PFSK-1 (cell line): ENCODE measurements around the gene KRT37.

ENCODE experiments used
- FOXP2 ChIP-seq: optimal IDR thresholded peaks from 2 replicates; pipeline ENCODE3; 2011; ENCODE audit warnings: borderline replicate concordance, control low read depth, inconsistent platforms; ENCODE audit not compliant: insufficient read depth; ENCODE audit errors: extremely low read length, extremely low read depth
- POLR2AphosphoS5 ChIP-seq: IDR thresholded peaks from 2 replicates; pipeline ENCODE4 v1.6.1; 2012; ENCODE audit warnings: low read depth, mild to moderate bottlenecking, control low read depth, low read length, moderate library complexity
- REST ChIP-seq, 2 experiments: IDR thresholded peaks; 2 replicates each; pipeline versions ENCODE4 v1.6.1 to v1.8.0; 2011 to 2012; ENCODE audit warnings: low read depth in 2 of 2, low read length in 2 of 2, control low read depth in 1 of 2, inconsistent platforms in 1 of 2, mild to moderate bottlenecking in 1 of 2, moderate library complexity in 1 of 2; ENCODE audit not compliant: insufficient read depth in 1 of 2
- SIN3A ChIP-seq: IDR thresholded peaks from 2 replicates; pipeline ENCODE4 v1.6.1; 2012; ENCODE audit warnings: mild to moderate bottlenecking, low read length, moderate library complexity, borderline replicate concordance; ENCODE audit not compliant: insufficient read depth
- TAF1 ChIP-seq: IDR thresholded peaks from 2 replicates; pipeline ENCODE4 v1.6.1; 2012; ENCODE audit warnings: low read length, control low read depth, borderline replicate concordance; ENCODE audit not compliant: insufficient read depth

The KRT37 gene

GRCh38 chr17:41464173-41464572 lies 39.8 kb upstream of the KRT37 start:
- peak in 1 of 2 experiments; percentile 50; a peak in 1 of 4 replicates for TF ChIP-seq REST (IDR thresholded peaks at IDR 0.05; ENCODE audit: insufficient read depth in 1 of 2, low read depth in 2 of 2, low read length in 2 of 2)
- TF ChIP-seq FOXP2 = no peak
- no peak for TF ChIP-seq SIN3A
- TF ChIP-seq POLR2AphosphoS5 = no peak

GRCh38 chr17:41463746-41464145 lies 39.4 kb upstream of the KRT37 start:
- TF ChIP-seq TAF1 (no peak), FOXP2 (no peak), SIN3A (no peak), REST (IDR thresholded peaks at IDR 0.05; ENCODE audit: insufficient read depth in 1 of 2, low read depth in 2 of 2, low read length in 2 of 2) (no peak), POLR2AphosphoS5 (no peak)

GRCh38 chr17:41462705-41463104 lies 38.3 kb upstream of the KRT37 start:
- TF ChIP-seq POLR2AphosphoS5 (no peak), TAF1 (no peak), SIN3A (no peak), FOXP2 (no peak), REST (IDR thresholded peaks at IDR 0.05; ENCODE audit: insufficient read depth in 1 of 2, low read depth in 2 of 2, low read length in 2 of 2) (no peak)

GRCh38 chr17:41457676-41458075 lies 33.3 kb upstream of the KRT37 start:
- TF ChIP-seq REST (IDR thresholded peaks at IDR 0.05; ENCODE audit: insufficient read depth in 1 of 2, low read depth in 2 of 2, low read length in 2 of 2) = no peak
- TF ChIP-seq POLR2AphosphoS5 = no peak
- no peak for TF ChIP-seq TAF1
- no peak for TF ChIP-seq FOXP2

- TF ChIP-seq REST (IDR thresholded peaks at IDR 0.05; ENCODE audit: insufficient read depth in 1 of 2, low read depth in 2 of 2, low read length in 2 of 2) (no peak), TAF1 (no peak), FOXP2 (no peak), SIN3A (no peak), POLR2AphosphoS5 (no peak)
Measured at GRCh38 chr17:41456204-41456603, 31.8 kb upstream of the KRT37 start.
